A549 (cell line): ENCODE measurements around the gene EPHB1.

Experiments used
- CHD2 ChIP-seq: fragments of 150-350 bp; IDR thresholded peaks from 2 replicates; pipeline ENCODE4 v1.6.1; 2014; ENCODE audit warnings: low read length; ENCODE audit not compliant: partially characterized antibody
- CTCF ChIP-seq: fragments of >200 bp; sonication (Bioruptor Twin); formaldehyde crosslinking; IDR thresholded peaks from 3 replicates; pipeline ENCODE4 v1.5.1; 2016
- EHMT2 ChIP-seq: fragments of 200-600 bp; sonication (generic); IDR thresholded peaks from 2 replicates; pipeline ENCODE4 v1.6.1; 2016; ENCODE audit warnings: antibody characterized with exemption, low read depth, mild to moderate bottlenecking, moderate library complexity
- KDM1A ChIP-seq: fragments of 200-600 bp; sonication (generic); IDR thresholded peaks from 2 replicates; pipeline ENCODE4 v1.6.1; 2016; ENCODE audit warnings: low read depth, mild to moderate bottlenecking
- PBX3 ChIP-seq: IDR thresholded peaks from 2 replicates; pipeline ENCODE4 v1.6.1; 2012

GRCh38 chr3:134829721-134830120 is 34.7 kb downstream of the EPHB1 start:
- TF ChIP-seq CTCF (no peak), PBX3 (no peak), CHD2 (no peak), EHMT2 (no peak), KDM1A (no peak)
